ENCODE results near the gene CILP2. TPM values are rescaled to one million over a fixed set of nuclear protein-coding genes. Genes with fewer than 3 reads are reported as not detected.

CILP2 gene
- total and polyA plus RNA-seq, 7 experiments from 2014 or later, result 0.27 to 0.69 (median 0.49) TPM; not detected in 1

- Histone ChIP-seq H3K27me3 (ENCODE audit: control insufficient read depth in 2 of 2, insufficient read depth in 2 of 2, low read length in 2 of 2) (no peaks in the 10 kb centered on the region), H3K36me3 (ENCODE audit: control insufficient read depth in 2 of 3, insufficient read depth in 3 of 3, low read length in 3 of 3) (peaks cover 0 to 49% (median 3%) of the 10 kb centered on the region in 3 experiments), H3K27ac (ENCODE audit: low read depth, low read length) (no peak within 1 kb of the TSS), H3K9me3 (ENCODE audit: control insufficient read depth in 2 of 3, low read length in 3 of 3) (no peaks in the 10 kb centered on the region), H3K4me1 (ENCODE audit: control insufficient read depth in 2 of 2, insufficient read depth in 2 of 2, low read length in 2 of 2) (peaks cover 3 to 9% of the 10 kb centered on the region in 2 donors), H3K4me3 (ENCODE audit: low read length) (no peak within 1 kb of the TSS)
- no peaks in the 10 kb centered on the region for H3K27me3 Mint-ChIP-seq
- H3K9me3 Mint-ChIP-seq, result no peaks in the 10 kb centered on the region
- intact Hi-C loops (cut with micrococcal nuclease), result no loop called here
- H3K4me1 Mint-ChIP-seq, result peaks cover 8 to 12% (median 10%) of the 10 kb centered on the region in 7 donors
- H3K36me3 Mint-ChIP-seq, result peaks cover 0 to 4% (median 0%) of the 10 kb centered on the region in 5 donors
- CTCF ChIA-PET, result interaction anchor here (1.3 kb wide), 1 partner anchor 115 kb away, joined by 4 read pairs; no protein-coding TSS in a partner anchor
- ATAC-seq (no peak), DNase-seq (no peak)
- peak within 1 kb of the TSS in 3 of 9 donors; percentile 14 to 78 (median 52) for H3K27ac Mint-ChIP-seq
- POLR2A ChIA-PET, result interaction anchor here (1.3 to 1.4 kb wide), 2 partner anchors 13 to 115 kb away, joined by 3 read pairs; partner anchors contain the start of genes GMIP and NDUFA13
- no peak within 1 kb of the TSS for H3K4me3 Mint-ChIP-seq
Measured at GRCh38 chr19:19528721-19529490, 9.2 kb upstream of the CILP2 start, which contains the start of gene YJEFN3. YJEFN3 (plus strand) TSS chr19:19528911; CDS start chr19:19528933, 22 bp downstream.

GRCh38 chr19:19529783-19530422, 8.2 kb upstream of the CILP2 start:
- no peaks in the 10 kb centered on the region for H3K9me3 ChIP-seq (ENCODE audit: control insufficient read depth in 2 of 3, low read length in 3 of 3)
- intact Hi-C loops (cut with micrococcal nuclease), result loop anchor here in 1 of 2 donors (5.0 kb wide), 1 partner anchor 97 kb away; the partner anchor contains the start of gene LPAR2
- Mint-ChIP-seq H3K4me3 (no peak overlapping the region), H3K36me3 (peaks cover 0 to 4% (median 0%) of the 10 kb centered on the region in 5 donors), H3K27me3 (no peaks in the 10 kb centered on the region), H3K4me1 (peaks cover 8 to 17% (median 16%) of the 10 kb centered on the region in 7 donors), H3K27ac (peak overlapping the region in 2 of 9 donors; percentile 21 to 52), H3K9me3 (peaks cover 0 to 4% (median 0%) of the 10 kb centered on the region in 11 donors)
- ATAC-seq (no peak), DNase-seq (no peak)
- H3K27me3 ChIP-seq (ENCODE audit: control insufficient read depth in 2 of 2, insufficient read depth in 2 of 2, low read length in 2 of 2), result no peaks in the 10 kb centered on the region
- H3K4me1 ChIP-seq (ENCODE audit: control insufficient read depth in 2 of 2, insufficient read depth in 2 of 2, low read length in 2 of 2), result peaks cover 3 to 9% of the 10 kb centered on the region in 2 donors
- ChIA-PET POLR2A (interaction anchor here (1.3 to 1.4 kb wide), 2 partner anchors 14 to 114 kb away, joined by 3 read pairs; partner anchors contain the start of genes GMIP and NDUFA13), CTCF (interaction anchor here (0.5 to 1.3 kb wide), 2 partner anchors 114 to 1846 kb away, joined by 3 to 4 read pairs; no protein-coding TSS in a partner anchor)
- peaks cover 0 to 41% (median 3%) of the 10 kb centered on the region in 3 experiments for H3K36me3 ChIP-seq (ENCODE audit: control insufficient read depth in 2 of 3, insufficient read depth in 3 of 3, low read length in 3 of 3)
- no peak overlapping the region for H3K4me3 ChIP-seq (ENCODE audit: low read length)
- no peak overlapping the region for H3K27ac ChIP-seq (ENCODE audit: low read depth, low read length)

- ChIA-PET CTCF (interaction anchor here (2.4 to 3.1 kb wide), 3 partner anchors 24 to 138 kb away, joined by 7 to 25 read pairs (median 24); partner anchors contain the start of genes GMIP and ZNF101), POLR2A (interaction anchor here (1.7 kb wide), 1 partner anchor 24 kb away, joined by 11 read pairs; no protein-coding TSS in a partner anchor)
- Mint-ChIP-seq H3K27ac (peak overlapping the region in 5 of 9 donors; percentile 21 to 68 (median 41)), H3K9me3 (peaks cover 0 to 4% (median 0%) of the 10 kb centered on the region in 11 donors), H3K4me1 (peaks cover 8 to 17% (median 16%) of the 10 kb centered on the region in 7 donors), H3K27me3 (no peaks in the 10 kb centered on the region), H3K4me3 (no peak overlapping the region), H3K36me3 (peaks cover 0 to 4% (median 0%) of the 10 kb centered on the region in 5 donors)
- H3K4me1 ChIP-seq (ENCODE audit: control insufficient read depth in 2 of 2, insufficient read depth in 2 of 2, low read length in 2 of 2), result peaks cover 3 to 9% of the 10 kb centered on the region in 2 donors
- intact Hi-C loops (cut with micrococcal nuclease), result loop anchor here in 1 of 2 donors (5.0 kb wide), 1 partner anchor 97 kb away; the partner anchor contains the start of gene LPAR2
- H3K27me3 ChIP-seq (ENCODE audit: control insufficient read depth in 2 of 2, insufficient read depth in 2 of 2, low read length in 2 of 2), result no peaks in the 10 kb centered on the region
- ATAC-seq, result no peak
- DNase-seq, result no peak
- no peak overlapping the region for H3K4me3 ChIP-seq (ENCODE audit: low read length)
- no peaks in the 10 kb centered on the region for H3K9me3 ChIP-seq (ENCODE audit: control insufficient read depth in 2 of 3, low read length in 3 of 3)
- peaks cover 0 to 38% (median 3%) of the 10 kb centered on the region in 3 experiments for H3K36me3 ChIP-seq (ENCODE audit: control insufficient read depth in 2 of 3, insufficient read depth in 3 of 3, low read length in 3 of 3)
- H3K27ac ChIP-seq (ENCODE audit: low read depth, low read length), result no peak overlapping the region
Measured at GRCh38 chr19:19530423-19530804, 7.7 kb upstream of the CILP2 start.

GRCh38 chr19:19530889-19531288, 7.2 kb upstream of the CILP2 start:
- intact Hi-C loops (cut with micrococcal nuclease), result loop anchor here in 1 of 2 donors (5.0 kb wide), 1 partner anchor 96 kb away; the partner anchor contains the start of gene LPAR2
- POLR2A ChIA-PET, result interaction anchor here (0.6 to 2.7 kb wide), 5 partner anchors 23 to 240 kb away, joined by 4 to 21 read pairs (median 5); partner anchors contain the start of gene ZNF101
- CTCF ChIA-PET, result interaction anchor here (0.6 to 3.1 kb wide), 5 partner anchors 15 to 264 kb away, joined by 4 to 25 read pairs (median 7); partner anchors contain the start of genes GMIP, NDUFA13 and ZNF101
- Histone ChIP-seq H3K4me1 (ENCODE audit: control insufficient read depth in 2 of 2, insufficient read depth in 2 of 2, low read length in 2 of 2) (peaks cover 3 to 9% of the 10 kb centered on the region in 2 donors), H3K27me3 (ENCODE audit: control insufficient read depth in 2 of 2, insufficient read depth in 2 of 2, low read length in 2 of 2) (no peaks in the 10 kb centered on the region), H3K36me3 (ENCODE audit: control insufficient read depth in 2 of 3, insufficient read depth in 3 of 3, low read length in 3 of 3) (peaks cover 0 to 38% (median 3%) of the 10 kb centered on the region in 3 experiments), H3K27ac (ENCODE audit: low read depth, low read length) (no peak overlapping the region), H3K9me3 (ENCODE audit: control insufficient read depth in 2 of 3, low read length in 3 of 3) (no peaks in the 10 kb centered on the region), H3K4me3 (ENCODE audit: low read length) (no peak overlapping the region)
- peaks cover 0 to 4% (median 0%) of the 10 kb centered on the region in 5 donors for H3K36me3 Mint-ChIP-seq
- H3K4me3 Mint-ChIP-seq, result no peak overlapping the region
- H3K9me3 Mint-ChIP-seq, result peaks cover 0 to 4% (median 0%) of the 10 kb centered on the region in 11 donors
- H3K27ac Mint-ChIP-seq, result peak overlapping the region in 7 of 9 donors; percentile 24 to 79 (median 63)
- H3K4me1 Mint-ChIP-seq, result peaks cover 8 to 17% (median 16%) of the 10 kb centered on the region in 7 donors
- DNase-seq (no peak), ATAC-seq (no peak)
- H3K27me3 Mint-ChIP-seq, result no peaks in the 10 kb centered on the region

GRCh38 chr19:19531951-19532805, 5.9 kb upstream of the CILP2 start:
- peaks cover 0 to 4% (median 0%) of the 10 kb centered on the region in 11 donors for H3K9me3 Mint-ChIP-seq
- ChIA-PET POLR2A (interaction anchor here (0.5 to 3.2 kb wide), 15 partner anchors 10 to 335 kb away, joined by 3 to 21 read pairs (median 3); partner anchors contain the start of genes GMIP, ZNF101 and ZNF14), CTCF (interaction anchor here (0.5 to 3.1 kb wide), 27 partner anchors 9 to 853 kb away, joined by 3 to 25 read pairs (median 4); partner anchors contain the start of genes GMIP and ZNF101)
- H3K27me3 Mint-ChIP-seq, result peaks cover 0 to 6% (median 0%) of the 10 kb centered on the region in 5 donors
- peak overlapping the region in 8 of 9 donors; percentile 33 to 84 (median 76) for H3K27ac Mint-ChIP-seq
- intact Hi-C loops (cut with micrococcal nuclease), result loop anchor here (1.0 to 5.0 kb wide), 5 partner anchors 23 to 244 kb away; partner anchors contain the start of genes GMIP (in 2 of the 2) and LPAR2 (in 1 of the 2)
- ATAC-seq, result peak; percentile 90
- DNase-seq, result peak; percentile 69 to 93 (median 84)
- no peak overlapping the region for H3K27ac ChIP-seq (ENCODE audit: low read depth, low read length)
- no peaks in the 10 kb centered on the region for H3K9me3 ChIP-seq (ENCODE audit: control insufficient read depth in 2 of 3, low read length in 3 of 3)
- H3K36me3 Mint-ChIP-seq, result peaks cover 0 to 7% (median 0%) of the 10 kb centered on the region in 5 donors
- no peaks in the 10 kb centered on the region for H3K27me3 ChIP-seq (ENCODE audit: control insufficient read depth in 2 of 2, insufficient read depth in 2 of 2, low read length in 2 of 2)
- H3K4me1 Mint-ChIP-seq, result peaks cover 7 to 22% (median 17%) of the 10 kb centered on the region in 7 donors
- peaks cover 0 to 25% (median 3%) of the 10 kb centered on the region in 3 experiments for H3K36me3 ChIP-seq (ENCODE audit: control insufficient read depth in 2 of 3, insufficient read depth in 3 of 3, low read length in 3 of 3)
- no peak overlapping the region for H3K4me3 ChIP-seq (ENCODE audit: low read length)
- H3K4me3 Mint-ChIP-seq, result no peak overlapping the region
- peaks cover 3 to 9% of the 10 kb centered on the region in 2 donors for H3K4me1 ChIP-seq (ENCODE audit: control insufficient read depth in 2 of 2, insufficient read depth in 2 of 2, low read length in 2 of 2)

Data from naive thymus-derived CD4-positive, alpha-beta T cell (primary cell).